Measurements from ENCODE around the gene LRRC53.

Gene LRRC53

GRCh38 chr1:74498901-74499300 lies 13.5 kb downstream of the LRRC53 start:
- H3K4me1 ChIP-seq (ENCODE audit: control insufficient read depth, low read length): no peaks in the 10 kb centered on the region
- no peaks in the 10 kb centered on the region for H3K36me3 ChIP-seq (ENCODE audit: control insufficient read depth, low read length)
- H3K9me2 ChIP-seq (replicated peaks; ENCODE audit: control insufficient read depth, low read length): no peaks in the 10 kb centered on the region
- no peak overlapping the region for H3K4me3 ChIP-seq (ENCODE audit: low read length)
- H3F3A ChIP-seq (ENCODE audit: control insufficient read depth, insufficient read depth): no peaks in the 10 kb centered on the region
- no peaks in the 10 kb centered on the region for H3K79me2 ChIP-seq (ENCODE audit: control insufficient read depth, low read length)
- H3K27me3 ChIP-seq (ENCODE audit: control insufficient read depth, low read length): no peaks in the 10 kb centered on the region
- TF ChIP-seq EZH2phosphoT487 (IDR thresholded peaks at IDR 0.05; ENCODE audit: borderline replicate concordance, low read length) (no peak), CTCF (IDR thresholded peaks at IDR 0.05; ENCODE audit: low read depth, low read length, poor library complexity, severe bottlenecking) (no peak)
- H3K9me3 ChIP-seq (ENCODE audit: control insufficient read depth, insufficient read depth, low read length): no peaks in the 10 kb centered on the region
- no peak overlapping the region for H3K4me2 ChIP-seq (ENCODE audit: low read length)
- no peak overlapping the region for H3K27ac ChIP-seq (ENCODE audit: low read depth, low read length)
- H4K20me1 ChIP-seq (ENCODE audit: control insufficient read depth, insufficient read depth, low read depth, low read length): no peaks in the 10 kb centered on the region

- Histone ChIP-seq H3K9me2 (replicated peaks; ENCODE audit: control insufficient read depth, low read length) (no peaks in the 10 kb centered on the region), H3K27me3 (ENCODE audit: control insufficient read depth, low read length) (no peaks in the 10 kb centered on the region), H3K79me2 (ENCODE audit: control insufficient read depth, low read length) (no peaks in the 10 kb centered on the region), H3K27ac (ENCODE audit: low read depth, low read length) (no peak overlapping the region), H4K20me1 (ENCODE audit: control insufficient read depth, insufficient read depth, low read depth, low read length) (no peaks in the 10 kb centered on the region), H3K4me1 (ENCODE audit: control insufficient read depth, low read length) (no peaks in the 10 kb centered on the region), H3K36me3 (ENCODE audit: control insufficient read depth, low read length) (no peaks in the 10 kb centered on the region), H3F3A (ENCODE audit: control insufficient read depth, insufficient read depth) (no peaks in the 10 kb centered on the region), H3K4me3 (ENCODE audit: low read length) (no peak overlapping the region), H3K9me3 (ENCODE audit: control insufficient read depth, insufficient read depth, low read length) (no peaks in the 10 kb centered on the region), H3K4me2 (ENCODE audit: low read length) (no peak overlapping the region)
- TF ChIP-seq EZH2phosphoT487 (IDR thresholded peaks at IDR 0.05; ENCODE audit: borderline replicate concordance, low read length) (no peak), CTCF (IDR thresholded peaks at IDR 0.05; ENCODE audit: low read depth, low read length, poor library complexity, severe bottlenecking) (no peak)
Observed at GRCh38 chr1:74496669-74497068, 15.7 kb downstream of the LRRC53 start.

GRCh38 chr1:74486036-74486435 lies 26.4 kb downstream of the LRRC53 start:
- no peak overlapping the region for H3K4me3 ChIP-seq (ENCODE audit: low read length)
- no peaks in the 10 kb centered on the region for H3K9me3 ChIP-seq (ENCODE audit: control insufficient read depth, insufficient read depth, low read length)
- no peaks in the 10 kb centered on the region for H3K79me2 ChIP-seq (ENCODE audit: control insufficient read depth, low read length)
- no peaks in the 10 kb centered on the region for H3K9me2 ChIP-seq (replicated peaks; ENCODE audit: control insufficient read depth, low read length)
- no peaks in the 10 kb centered on the region for H3K36me3 ChIP-seq (ENCODE audit: control insufficient read depth, low read length)
- TF ChIP-seq CTCF (IDR thresholded peaks at IDR 0.05; ENCODE audit: low read depth, low read length, poor library complexity, severe bottlenecking) (no peak), EZH2phosphoT487 (IDR thresholded peaks at IDR 0.05; ENCODE audit: borderline replicate concordance, low read length) (no peak)
- H3K4me2 ChIP-seq (ENCODE audit: low read length): no peak overlapping the region
- H3F3A ChIP-seq (ENCODE audit: control insufficient read depth, insufficient read depth): no peaks in the 10 kb centered on the region
- H3K27me3 ChIP-seq (ENCODE audit: control insufficient read depth, low read length): no peaks in the 10 kb centered on the region
- no peak overlapping the region for H3K27ac ChIP-seq (ENCODE audit: low read depth, low read length)
- H4K20me1 ChIP-seq (ENCODE audit: control insufficient read depth, insufficient read depth, low read depth, low read length): no peaks in the 10 kb centered on the region
- H3K4me1 ChIP-seq (ENCODE audit: control insufficient read depth, low read length): no peaks in the 10 kb centered on the region

GRCh38 chr1:74485622-74486021 lies 26.8 kb downstream of the LRRC53 start:
- H3K27ac ChIP-seq (ENCODE audit: low read depth, low read length): no peak overlapping the region
- H3K4me1 ChIP-seq (ENCODE audit: control insufficient read depth, low read length): no peaks in the 10 kb centered on the region
- H4K20me1 ChIP-seq (ENCODE audit: control insufficient read depth, insufficient read depth, low read depth, low read length): no peaks in the 10 kb centered on the region
- H3K9me2 ChIP-seq (replicated peaks; ENCODE audit: control insufficient read depth, low read length): no peaks in the 10 kb centered on the region
- H3F3A ChIP-seq (ENCODE audit: control insufficient read depth, insufficient read depth): no peaks in the 10 kb centered on the region
- no peak overlapping the region for H3K4me3 ChIP-seq (ENCODE audit: low read length)
- H3K79me2 ChIP-seq (ENCODE audit: control insufficient read depth, low read length): no peaks in the 10 kb centered on the region
- no peak for TF ChIP-seq EZH2phosphoT487 (IDR thresholded peaks at IDR 0.05; ENCODE audit: borderline replicate concordance, low read length)
- no peak for TF ChIP-seq CTCF (IDR thresholded peaks at IDR 0.05; ENCODE audit: low read depth, low read length, poor library complexity, severe bottlenecking)
- no peaks in the 10 kb centered on the region for H3K36me3 ChIP-seq (ENCODE audit: control insufficient read depth, low read length)
- H3K4me2 ChIP-seq (ENCODE audit: low read length): no peak overlapping the region
- H3K9me3 ChIP-seq (ENCODE audit: control insufficient read depth, insufficient read depth, low read length): no peaks in the 10 kb centered on the region
- H3K27me3 ChIP-seq (ENCODE audit: control insufficient read depth, low read length): no peaks in the 10 kb centered on the region
